PC-9 (cell line): Measurements from ENCODE around the gene ENG. TPM values are rescaled to one million over a fixed set of nuclear protein-coding genes. Genes with fewer than 3 reads are reported as not detected.

Source experiments
- BruUV-seq: library from RNA; stranded (reverse); fragments of 400-500 nt; replicated peaks from 2 replicates; lab custom pipeline; 2021; lab: Mats Ljungman, UMichigan
- CTCF ChIA-PET: fragments of 300-600 bp; sonication (Branson Sonifier 250); formaldehyde crosslinking; loops from one replicate; lab custom pipeline; 2022; ENCODE audit warnings: antibody characterized with exemption; lab: Charles Lee
- POLR2A ChIA-PET: fragments of 300-600 bp; sonication (Branson Sonifier 250); formaldehyde crosslinking; loops from one replicate; lab custom pipeline; 2022; ENCODE audit warnings: antibody characterized with exemption; ENCODE audit not compliant: unreplicated experiment; lab: Charles Lee
- DNase-seq, 2 experiments: peaks; one replicate each; pipeline versions ENCODE4 v3.0.0 to v3.0.0-alpha.2; 2015 to 2022; ENCODE audit warnings: mixed read lengths in 1 of 2
- H2AFZ ChIP-seq: fragments of 200-600 bp; sonication (generic); 2 replicates; pipeline ENCODE4 v1.8.1; 2017; ENCODE audit warnings: antibody characterized with exemption
- H3F3A ChIP-seq: fragments of 200-600 bp; sonication (generic); 2 replicates; pipeline ENCODE4 v1.8.1; 2017; ENCODE audit warnings: antibody characterized with exemption, mild to moderate bottlenecking, low read depth; ENCODE audit not compliant: insufficient read depth
- H3K27ac ChIP-seq: fragments of 200-600 bp; sonication (generic); 2 replicates; pipeline ENCODE4 v1.6.1; 2016; ENCODE audit warnings: mixed run types
- H3K27me3 ChIP-seq: fragments of 200-600 bp; sonication (generic); 2 replicates; pipeline ENCODE4 v1.6.1; 2016; ENCODE audit warnings: low read depth, mixed run types; ENCODE audit not compliant: insufficient read depth
- H3K36me3 ChIP-seq: fragments of 200-600 bp; sonication (generic); 2 replicates; pipeline ENCODE4 v1.6.1; 2016; ENCODE audit warnings: low read depth, mixed run types
- H3K4me1 ChIP-seq: fragments of 200-600 bp; sonication (generic); replicated peaks from 2 replicates; pipeline ENCODE4 v1.6.1; 2016; ENCODE audit warnings: mixed run types; ENCODE audit not compliant: insufficient read depth
- H3K4me2 ChIP-seq: fragments of 200-600 bp; sonication (generic); 2 replicates; pipeline ENCODE4 v1.6.1; 2017; ENCODE audit warnings: mixed run types
- H3K4me3 ChIP-seq: fragments of 200-600 bp; sonication (generic); 2 replicates; pipeline ENCODE4 v1.6.1; 2016; ENCODE audit warnings: mixed run types
- H3K79me2 ChIP-seq: fragments of 200-600 bp; sonication (generic); 2 replicates; pipeline ENCODE4 v1.6.1; 2017; ENCODE audit warnings: low read depth, mixed run types
- H3K9me2 ChIP-seq: fragments of 200-600 bp; sonication (generic); 2 replicates; pipeline ENCODE4 v1.8.1; 2017; ENCODE audit warnings: mild to moderate bottlenecking; ENCODE audit not compliant: insufficient read depth
- H3K9me3 ChIP-seq: fragments of 200-600 bp; sonication (generic); 2 replicates; pipeline ENCODE4 v1.8.1; 2016; ENCODE audit warnings: low read depth; ENCODE audit not compliant: insufficient read depth
- H4K20me1 ChIP-seq: fragments of 200-600 bp; sonication (generic); 2 replicates; pipeline ENCODE4 v1.8.1; 2017; ENCODE audit not compliant: insufficient read depth
- CTCF ChIP-seq: fragments of 200-600 bp; sonication (generic); conservative IDR thresholded peaks from 2 replicates; pipeline ENCODE4 v1.6.1; 2017; ENCODE audit warnings: mixed run types, antibody characterized with exemption, mild to moderate bottlenecking, moderate library complexity
- EZH2 ChIP-seq: fragments of 200-600 bp; sonication (generic); IDR thresholded peaks from 2 replicates; pipeline ENCODE4 v1.8.0; 2017; ENCODE audit warnings: antibody characterized with exemption, low read depth
- intact Hi-C: fragments of 100-400 bp; cut with micrococcal nuclease; formaldehyde crosslinking; loops from one replicate; pipeline ENCODE4 v1.10.0; 2022; ENCODE audit not compliant: unreplicated experiment
- total RNA-seq: library from RNA; stranded (reverse); gene quantifications from 2 replicates; pipeline ENCODE4 v1.2.3, GENCODE V29; 2021

The ENG gene
- total RNA-seq, 1 experiment from 2014 or later, result 23.1 TPM

GRCh38 chr9:127866535-127866934 lies 12.1 kb upstream of the ENG start:
- Histone ChIP-seq H3K27ac (no peak overlapping the region), H3K4me1 (no peaks in the 10 kb centered on the region), H3K36me3 (no peaks in the 10 kb centered on the region), H3K9me2 (no peaks in the 10 kb centered on the region), H3K9me3 (no peaks in the 10 kb centered on the region), H2AFZ (no peak overlapping the region), H3K79me2 (no peaks in the 10 kb centered on the region), H3K27me3 (no peaks in the 10 kb centered on the region), H3K4me3 (no peak overlapping the region), H3K4me2 (no peak overlapping the region), H3F3A (peaks cover 7% of the 10 kb centered on the region; the same call in 1 of the 2 replicates), H4K20me1 (no peaks in the 10 kb centered on the region)
- no TSS peak for BruUV-seq
- intact Hi-C loops, result no loop called here
- CTCF ChIA-PET, result no interaction called here
- POLR2A ChIA-PET, result interaction anchor here (0.6 kb wide), 1 partner anchor 123 kb away, joined by 3 read pairs; no protein-coding TSS in a partner anchor
- no peak for TF ChIP-seq EZH2
- no peak for DNase-seq

- intact Hi-C loops, result no loop called here
- no peak overlapping the region for H3K27ac ChIP-seq
- H4K20me1 ChIP-seq, result no peaks in the 10 kb centered on the region
- H2AFZ ChIP-seq, result no peak overlapping the region
- no TSS peak for BruUV-seq
- no peaks in the 10 kb centered on the region for H3K4me1 ChIP-seq
- no peaks in the 10 kb centered on the region for H3K27me3 ChIP-seq
- DNase-seq, result no peak
- H3K4me2 ChIP-seq, result no peak overlapping the region
- no peak overlapping the region for H3K4me3 ChIP-seq
- POLR2A ChIA-PET, result interaction anchor here (0.6 kb wide), 1 partner anchor 123 kb away, joined by 3 read pairs; no protein-coding TSS in a partner anchor
- no peaks in the 10 kb centered on the region for H3K9me3 ChIP-seq
- CTCF ChIA-PET, result interaction anchor here (0.7 kb wide), 1 partner anchor 28 kb away, joined by 3 read pairs; no protein-coding TSS in a partner anchor
- TF ChIP-seq CTCF (no peak), EZH2 (no peak)
- H3K36me3 ChIP-seq, result no peaks in the 10 kb centered on the region
- H3K9me2 ChIP-seq, result no peaks in the 10 kb centered on the region
- no peaks in the 10 kb centered on the region for H3K79me2 ChIP-seq
- peaks cover 7% of the 10 kb centered on the region; the same call in 1 of the 2 replicates for H3F3A ChIP-seq
Observed at GRCh38 chr9:127865645-127866464, 11.4 kb upstream of the ENG start.

GRCh38 chr9:127863191-127863621 lies 8.7 kb upstream of the ENG start:
- no peak overlapping the region for H3K4me3 ChIP-seq
- no TSS peak for BruUV-seq
- peaks cover 7% of the 10 kb centered on the region; the same call in 1 of the 2 replicates for H3F3A ChIP-seq
- DNase-seq, result no peak
- no peak overlapping the region for H3K27ac ChIP-seq
- no peak overlapping the region for H2AFZ ChIP-seq
- ChIA-PET POLR2A (interaction anchor here (0.5 to 0.6 kb wide), 2 partner anchors 78 to 751 kb away, joined by 3 to 7 read pairs; partner anchors contain the start of gene CDK9), CTCF (no interaction called here)
- intact Hi-C loops, result no loop called here
- TF ChIP-seq CTCF, result no peak
- no peak for TF ChIP-seq EZH2
- no peaks in the 10 kb centered on the region for H4K20me1 ChIP-seq
- H3K79me2 ChIP-seq, result no peaks in the 10 kb centered on the region
- no peaks in the 10 kb centered on the region for H3K27me3 ChIP-seq
- no peaks in the 10 kb centered on the region for H3K9me2 ChIP-seq
- H3K36me3 ChIP-seq, result no peaks in the 10 kb centered on the region
- no peaks in the 10 kb centered on the region for H3K9me3 ChIP-seq
- no peak overlapping the region for H3K4me2 ChIP-seq
- H3K4me1 ChIP-seq, result no peaks in the 10 kb centered on the region
